Left lobe of liver (tissue), 2 donors: ENCODE data around the gene MIP. TPM values are rescaled to one million over a fixed set of nuclear protein-coding genes. Genes with fewer than 3 reads are reported as not detected.
"Not testable (repeated sequence)": the region's sequence is repeated elsewhere in the genome, so short reads cannot be mapped to it uniquely, and the experiment has no call there.

Experiments
- ATAC-seq: fragments of 200-7000 bp; cut with Tn5 transposase; one replicate; pipeline ENCODE4 v1.9.1; 2020; ENCODE audit warnings: mild to moderate bottlenecking, moderate library complexity
- DNase-seq: peaks from one replicate; pipeline ENCODE4 v3.0.0-alpha.2; 2020; ENCODE audit warnings: low spot score
- total RNA-seq: library from RNA; stranded (reverse); gene quantifications from one replicate; pipeline ENCODE4 v1.2.1, GENCODE V29; 2021
- donor health status: DM: no; HTN: no; CAD: no; lungs with moderate emphysema.
- donor health status: DM: no; HTN: yes; CAD: no.

Gene MIP
- total RNA-seq, 1 donor from 2014 or later: 0.60 TPM

- DNase-seq (peak; percentile 73), ATAC-seq (peak; percentile 89)
Observed at GRCh38 chr12:56411781-56412639, 42.4 kb downstream of the MIP start.

DNA sequence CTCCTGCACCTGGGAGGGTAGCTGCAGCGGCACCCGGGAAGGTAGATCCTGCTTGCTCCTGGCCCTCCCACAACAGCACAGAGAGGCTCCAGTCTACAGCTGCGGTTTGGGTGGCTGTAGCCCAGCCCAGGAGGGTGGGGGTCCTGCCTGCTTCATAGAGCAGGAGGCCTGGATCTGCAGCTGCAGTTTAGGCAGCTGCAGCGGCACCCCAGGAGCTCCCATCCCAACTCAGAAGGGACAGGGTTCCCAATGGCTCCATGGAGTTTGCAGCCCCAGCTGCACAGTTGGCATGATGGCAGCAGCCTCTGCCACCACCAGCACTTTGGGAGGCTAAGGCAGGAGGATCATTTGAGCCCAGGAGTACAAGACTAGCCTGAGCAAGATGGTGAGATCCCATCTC, 43.7 kb downstream of the MIP start:
- ATAC-seq: no peak
- no peak for DNase-seq

- peak; percentile 36 for ATAC-seq
- no peak for DNase-seq
Observed at GRCh38 chr12:56408799-56409417, 45.5 kb downstream of the MIP start.

- ATAC-seq, DNase-seq: not testable (repeated sequence)
Observed at GRCh38 chr12:56404227-56404626, 50.2 kb downstream of the MIP start.

DNA sequence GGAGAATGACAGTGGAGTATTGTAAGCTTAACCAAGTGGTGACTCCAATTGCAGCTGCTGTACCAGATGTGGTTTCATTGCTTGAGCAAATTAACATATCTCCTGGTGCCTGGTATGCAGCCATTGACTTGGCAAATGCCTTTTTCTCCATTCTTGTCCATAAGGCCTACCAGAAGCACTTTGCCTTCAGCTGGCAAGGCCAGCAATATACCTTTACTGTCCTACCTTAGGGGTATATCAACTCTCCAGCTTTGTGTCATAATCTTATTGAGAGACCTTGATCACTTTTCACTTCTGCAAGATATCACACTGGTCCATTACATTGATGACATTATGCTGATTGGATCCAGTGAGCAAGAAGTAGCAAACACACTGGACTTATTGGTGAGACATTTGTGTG, 52.8 kb downstream of the MIP start:
- not testable (repeated sequence) for ATAC-seq

GRCh38 chr12:56401125-56401524, 53.3 kb downstream of the MIP start:
- DNase-seq: not testable (repeated sequence)
- peak; percentile 59 for ATAC-seq

More for the DNA sequence above, 52.8 kb downstream of the MIP start:
- DNase-seq: not testable (repeated sequence)

Other genes with a start within 250 kb of the MIP start
- gene RNF41, start 232.7 kb downstream of the MIP start, total RNA-seq: 13.2 TPM
- gene NABP2, start 230.3 kb downstream of the MIP start, total RNA-seq: 16.0 TPM
- gene SLC39A5, start 224.6 kb downstream of the MIP start, total RNA-seq: 227 TPM
- gene ANKRD52, start 196.3 kb downstream of the MIP start, total RNA-seq: 12.9 TPM
- gene COQ10A, start 187.7 kb downstream of the MIP start, total RNA-seq: 24.8 TPM
- 67.4 TPM for gene CS, start 154.3 kb downstream of the MIP start, total RNA-seq
- 93.3 TPM for gene CNPY2, start 138.7 kb downstream of the MIP start, total RNA-seq
- 86.0 TPM for gene PAN2, start 120.7 kb downstream of the MIP start, total RNA-seq
- 0.43 TPM for gene IL23A, start 115.8 kb downstream of the MIP start, total RNA-seq
- 95.5 TPM for gene STAT2, start 94.5 kb downstream of the MIP start, total RNA-seq
- 188 TPM for gene APOF, start 91.8 kb downstream of the MIP start, total RNA-seq
- 8.6 TPM for gene TIMELESS, start 5.2 kb downstream of the MIP start, total RNA-seq
- 9.4 TPM for gene SPRYD4, start 13.9 kb upstream of the MIP start, total RNA-seq
- gene GLS2, start 33.5 kb upstream of the MIP start, total RNA-seq: 251 TPM
- gene RBMS2, start 67.2 kb upstream of the MIP start, total RNA-seq: 6.6 TPM
- 32.2 TPM for gene BAZ2A, start 175.7 kb upstream of the MIP start, total RNA-seq
- 344 TPM for gene ATP5F1B, start 191.3 kb upstream of the MIP start, total RNA-seq
- gene PTGES3, start 233.6 kb upstream of the MIP start, total RNA-seq: 72.1 TPM